NCI-H345 treated with DMSO at 0.1 percent for 48 hours (cell line): ENCODE measurements around the gene ITPK1.
"Not testable (repeated sequence)": the region's sequence is repeated elsewhere in the genome, so short reads cannot be mapped to it uniquely, and the experiment has no call there.

Experiments used
- DNase-seq: peaks from one replicate; lab custom pipeline; 2025; ENCODE audit not compliant: unreplicated experiment; lab: John Stamatoyannopoulos, UW

Gene ITPK1

GRCh38 chr14:93062013-93062412 is 53.7 kb downstream of the ITPK1 start:
- DNase-seq = not testable (repeated sequence)

- no peak for DNase-seq
Observed at GRCh38 chr14:93061380-93062012, 54.2 kb downstream of the ITPK1 start.

GRCh38 chr14:93060841-93061240 is 54.9 kb downstream of the ITPK1 start:
- DNase-seq = no peak

GRCh38 chr14:93059917-93060545 is 55.7 kb downstream of the ITPK1 start:
- no peak for DNase-seq

DNA sequence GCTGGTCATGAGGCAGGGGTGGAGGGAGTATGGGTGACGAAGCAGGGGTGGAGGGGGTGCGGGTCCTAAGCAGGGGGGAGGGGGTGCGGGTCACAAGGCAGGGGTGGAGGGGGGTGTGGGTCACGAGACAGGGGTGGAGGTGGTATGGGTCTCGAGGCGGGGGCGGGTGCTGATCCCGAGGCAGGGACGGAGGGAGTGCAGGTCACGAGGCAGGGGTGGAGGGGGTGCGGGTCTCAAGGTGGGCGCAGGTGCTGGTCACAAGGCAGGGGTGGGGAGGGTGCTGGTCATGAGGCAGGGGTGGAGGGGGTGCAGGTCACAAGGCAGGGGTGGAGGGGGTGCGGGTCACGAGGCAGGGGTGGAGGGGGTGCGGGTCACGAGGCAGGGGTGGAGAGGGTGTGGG is 56.5 kb downstream of the ITPK1 start:
- DNase-seq = no peak

GRCh38 chr14:93057586-93058280 is 58.0 kb downstream of the ITPK1 start:
- DNase-seq = no peak

- DNase-seq = no peak
Observed at GRCh38 chr14:93056840-93057585, 58.7 kb downstream of the ITPK1 start.

- DNase-seq = no peak
Observed at GRCh38 chr14:93056166-93056839, 59.4 kb downstream of the ITPK1 start.

DNA sequence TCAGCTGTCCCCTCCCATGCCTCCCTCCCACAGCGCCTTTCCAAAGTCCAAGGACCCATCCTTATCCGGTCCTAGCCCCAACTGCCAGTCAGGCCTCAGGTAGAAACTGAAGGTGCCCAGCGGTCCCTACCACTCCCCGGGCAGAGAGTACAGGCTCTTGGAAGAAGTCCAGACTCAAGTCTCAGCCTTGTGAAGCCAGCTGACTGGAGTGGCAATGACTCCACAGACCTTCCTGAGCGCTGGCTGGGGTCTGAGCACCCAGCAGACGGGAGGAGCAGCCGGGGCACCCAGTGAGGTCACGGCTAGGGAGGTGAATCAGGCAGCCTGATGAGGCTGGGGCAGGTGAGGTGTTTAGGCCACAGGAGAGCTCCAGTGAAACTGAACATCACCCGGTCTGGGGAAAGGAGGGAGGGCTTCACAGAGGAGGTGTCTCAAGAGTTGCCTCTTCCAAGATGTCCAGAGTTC is 60.0 kb downstream of the ITPK1 start:
- DNase-seq = no peak

GRCh38 chr14:93054876-93055275 is 60.8 kb downstream of the ITPK1 start:
- no peak for DNase-seq

GRCh38 chr14:93054006-93054405 is 61.7 kb downstream of the ITPK1 start:
- DNase-seq = no peak

DNA sequence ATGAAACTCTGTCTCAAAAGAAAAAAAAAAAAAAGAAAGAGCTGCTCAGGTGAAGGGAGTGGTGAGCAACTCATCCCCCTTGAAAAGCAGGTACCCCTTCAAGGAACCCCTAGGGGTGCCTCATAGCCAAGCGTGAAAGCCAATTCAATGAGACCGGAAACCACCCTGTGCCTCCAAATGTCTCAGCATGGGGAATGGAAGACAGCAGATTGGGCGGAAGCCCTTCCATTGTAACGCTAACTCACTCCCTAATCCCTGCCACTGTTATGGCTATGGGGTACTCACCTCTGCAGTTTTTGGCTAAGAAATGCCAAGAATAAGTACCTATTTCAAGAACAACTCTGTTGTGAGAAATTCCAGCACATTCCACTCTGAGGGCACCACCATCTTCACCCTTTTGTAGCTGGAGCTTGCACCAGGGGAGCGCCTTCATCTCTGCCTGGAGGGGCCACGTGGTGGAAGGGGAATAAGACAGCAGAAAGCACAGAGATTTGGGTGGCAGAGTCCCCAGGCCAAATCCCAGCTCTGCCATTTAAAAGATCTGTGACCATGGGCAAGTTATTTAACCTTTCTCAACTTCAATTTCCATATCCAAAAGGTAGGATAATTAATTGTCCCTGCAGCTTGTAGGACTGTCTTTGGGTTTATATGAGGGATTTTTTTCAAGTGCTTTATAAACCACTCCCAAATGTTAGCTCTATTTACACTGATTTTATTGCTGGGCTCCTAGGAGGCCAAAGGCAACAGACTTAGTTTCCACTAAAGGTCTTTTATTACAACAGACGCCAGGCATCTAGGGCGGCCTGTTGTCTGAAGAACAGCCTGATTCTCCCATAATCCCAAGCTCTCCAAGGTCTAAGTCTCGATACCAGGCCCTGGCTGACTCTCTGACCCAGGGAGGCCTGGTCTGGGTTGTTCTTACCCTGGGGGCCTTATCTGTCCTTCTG is 63.9 kb downstream of the ITPK1 start:
- DNase-seq = no peak

- DNase-seq = no peak
Observed at GRCh38 chr14:93050761-93051160, 65.0 kb downstream of the ITPK1 start.

DNA sequence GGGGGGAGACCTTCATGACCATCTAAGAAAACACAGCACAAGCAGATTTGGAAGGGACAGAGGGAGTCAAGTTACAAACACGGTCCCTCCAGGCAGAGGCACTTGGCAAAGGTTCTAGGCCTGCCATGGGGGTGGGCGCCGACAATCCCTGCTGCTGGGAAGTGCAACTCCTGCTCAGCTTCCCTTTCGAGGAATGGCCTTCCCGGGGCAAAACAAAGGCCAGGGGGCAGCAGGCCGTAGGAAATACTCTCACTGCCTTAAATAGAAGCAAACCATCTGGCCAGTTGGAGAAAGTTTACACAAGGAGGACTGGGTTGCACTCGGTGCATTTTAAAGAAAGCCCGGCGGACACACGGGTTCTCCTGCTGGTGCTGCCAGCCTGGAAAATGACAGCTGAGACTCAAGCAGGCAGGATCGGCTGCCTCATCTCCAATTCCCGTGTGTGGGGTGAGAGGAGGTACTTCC is 65.8 kb downstream of the ITPK1 start:
- DNase-seq = no peak

GRCh38 chr14:93049315-93049714 is 66.4 kb downstream of the ITPK1 start:
- DNase-seq = no peak

- no peak for DNase-seq
Observed at GRCh38 chr14:93048843-93049242, 66.9 kb downstream of the ITPK1 start.

- DNase-seq = no peak
Observed at GRCh38 chr14:93047661-93048060, 68.1 kb downstream of the ITPK1 start.

DNA sequence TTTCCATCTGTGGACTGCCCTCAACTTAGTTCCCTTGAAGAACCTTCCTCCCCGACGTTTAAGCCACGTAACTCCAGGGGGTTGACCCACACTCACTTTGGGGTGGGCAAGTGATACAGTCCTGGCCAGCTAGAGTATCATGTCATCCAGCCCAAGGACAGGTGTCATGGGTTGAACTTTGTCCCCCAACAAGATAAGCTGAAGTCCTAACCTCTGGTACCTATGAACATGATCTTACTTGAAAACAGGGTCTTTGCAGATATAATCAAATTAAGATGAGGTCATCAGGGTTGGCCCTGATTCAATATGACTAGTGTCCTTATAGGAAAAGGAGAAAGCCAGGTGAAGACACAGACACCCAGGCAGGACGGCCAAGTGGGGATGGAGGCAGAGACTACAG is 68.6 kb downstream of the ITPK1 start:
- DNase-seq = no peak

DNA sequence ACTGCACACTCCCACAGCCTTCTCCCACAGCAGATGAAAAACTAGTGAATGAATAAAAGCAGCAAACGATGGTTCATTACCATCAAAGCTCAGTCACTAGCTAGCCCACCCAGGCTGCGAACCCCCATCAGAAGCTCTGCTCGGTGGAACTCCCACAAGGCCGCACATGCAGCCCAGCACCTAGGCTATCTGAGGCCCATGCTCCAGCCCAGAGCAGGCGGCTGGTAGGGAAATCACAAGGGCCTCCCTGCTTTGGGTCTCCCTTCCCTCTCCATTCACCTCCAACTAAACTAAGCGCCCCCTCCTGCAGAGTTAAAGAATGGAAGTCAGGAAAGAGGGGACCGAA is 69.0 kb downstream of the ITPK1 start:
- no peak for DNase-seq
